Measurements from ENCODE around the gene PEF1. TPM values are rescaled to one million over a fixed set of nuclear protein-coding genes. Genes with fewer than 3 reads are reported as not detected.

Gene PEF1
- total and polyA plus RNA-seq, 2 experiments from 2014 or later: 70.7 to 85.5 TPM

DNA sequence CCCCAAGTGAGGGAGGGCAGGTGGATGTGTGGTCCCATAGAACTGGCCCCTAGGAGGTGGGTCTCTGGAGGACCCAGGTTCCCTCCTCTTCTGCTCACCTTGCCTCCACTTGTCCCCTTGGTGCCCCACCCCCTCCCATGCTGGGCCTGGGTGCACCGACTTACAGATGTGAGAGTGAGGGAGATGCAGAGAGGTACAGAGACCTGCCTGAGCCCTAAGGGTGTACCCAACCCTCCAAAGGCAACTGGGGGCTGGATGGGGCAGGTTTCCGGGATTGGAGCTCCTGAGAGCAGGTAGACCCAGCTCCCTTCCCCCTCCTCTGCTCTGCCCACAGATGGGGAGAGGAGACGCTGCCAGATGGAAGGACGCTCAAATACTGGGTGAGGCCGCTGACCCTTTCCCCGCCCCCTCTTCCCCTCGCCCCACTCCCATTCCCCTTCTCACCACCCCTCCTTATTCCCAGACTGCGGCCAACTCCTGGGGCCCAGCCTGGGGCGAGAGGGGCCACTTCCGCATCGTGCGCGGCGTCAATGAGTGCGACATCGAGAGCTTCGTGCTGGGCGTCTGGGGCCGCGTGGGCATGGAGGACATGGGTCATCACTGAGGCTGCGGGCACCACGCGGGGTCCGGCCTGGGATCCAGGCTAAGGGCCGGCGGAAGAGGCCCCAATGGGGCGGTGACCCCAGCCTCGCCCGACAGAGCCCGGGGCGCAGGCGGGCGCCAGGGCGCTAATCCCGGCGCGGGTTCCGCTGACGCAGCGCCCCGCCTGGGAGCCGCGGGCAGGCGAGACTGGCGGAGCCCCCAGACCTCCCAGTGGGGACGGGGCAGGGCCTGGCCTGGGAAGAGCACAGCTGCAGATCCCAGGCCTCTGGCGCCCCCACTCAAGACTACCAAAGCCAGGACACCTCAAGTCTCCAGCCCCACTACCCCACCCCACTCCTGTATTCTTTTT lies 58.0 kb downstream of the PEF1 start:
- H4K20me1 ChIP-seq (ENCODE audit: insufficient read depth, poor library complexity, severe bottlenecking): no peaks in the 10 kb centered on the region
- 90% methylated on average over 39 of the region's 47 CpGs for WGBS (ENCODE audit: low lambda C conversion rate, missing lambda C conversion rate)
- H3K9me3 ChIP-seq (ENCODE audit: low read depth): no peaks in the 10 kb centered on the region
- TF ChIP-seq EZH2 (IDR thresholded peaks at IDR 0.05; ENCODE audit: borderline replicate concordance) (no peak), EZH2phosphoT487 (IDR thresholded peaks at IDR 0.05; ENCODE audit: low read depth, severe bottlenecking, unreplicated experiment) (no peak)
- TF ChIP-seq, protein P1, sequence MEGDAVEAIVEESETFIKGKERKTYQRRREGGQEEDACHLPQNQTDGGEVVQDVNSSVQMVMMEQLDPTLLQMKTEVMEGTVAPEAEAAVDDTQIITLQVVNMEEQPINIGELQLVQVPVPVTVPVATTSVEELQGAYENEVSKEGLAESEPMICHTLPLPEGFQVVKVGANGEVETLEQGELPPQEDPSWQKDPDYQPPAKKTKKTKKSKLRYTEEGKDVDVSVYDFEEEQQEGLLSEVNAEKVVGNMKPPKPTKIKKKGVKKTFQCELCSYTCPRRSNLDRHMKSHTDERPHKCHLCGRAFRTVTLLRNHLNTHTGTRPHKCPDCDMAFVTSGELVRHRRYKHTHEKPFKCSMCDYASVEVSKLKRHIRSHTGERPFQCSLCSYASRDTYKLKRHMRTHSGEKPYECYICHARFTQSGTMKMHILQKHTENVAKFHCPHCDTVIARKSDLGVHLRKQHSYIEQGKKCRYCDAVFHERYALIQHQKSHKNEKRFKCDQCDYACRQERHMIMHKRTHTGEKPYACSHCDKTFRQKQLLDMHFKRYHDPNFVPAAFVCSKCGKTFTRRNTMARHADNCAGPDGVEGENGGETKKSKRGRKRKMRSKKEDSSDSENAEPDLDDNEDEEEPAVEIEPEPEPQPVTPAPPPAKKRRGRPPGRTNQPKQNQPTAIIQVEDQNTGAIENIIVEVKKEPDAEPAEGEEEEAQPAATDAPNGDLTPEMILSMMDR (IDR thresholded peaks at IDR 0.05; ENCODE audit: poor library complexity): no peak
- DNase-seq (ENCODE audit: low spot score): no peak
- H3K27me3 ChIP-seq: no peaks in the 10 kb centered on the region
- no peak overlapping the region for H3K4me3 ChIP-seq
- H3K27ac ChIP-seq: no peak overlapping the region
- H2AFZ ChIP-seq: no peak overlapping the region
- H3K9me2 ChIP-seq (replicated peaks; ENCODE audit: insufficient read depth): no peaks in the 10 kb centered on the region
- no peak overlapping the region for H3K4me2 ChIP-seq
- no peaks in the 10 kb centered on the region for H3K36me3 ChIP-seq (replicated peaks; ENCODE audit: insufficient read depth, low read depth)
- H3K4me1 ChIP-seq (ENCODE audit: insufficient read depth): peaks cover 35% of the 10 kb centered on the region
- H3K79me2 ChIP-seq: no peaks in the 10 kb centered on the region

DNA sequence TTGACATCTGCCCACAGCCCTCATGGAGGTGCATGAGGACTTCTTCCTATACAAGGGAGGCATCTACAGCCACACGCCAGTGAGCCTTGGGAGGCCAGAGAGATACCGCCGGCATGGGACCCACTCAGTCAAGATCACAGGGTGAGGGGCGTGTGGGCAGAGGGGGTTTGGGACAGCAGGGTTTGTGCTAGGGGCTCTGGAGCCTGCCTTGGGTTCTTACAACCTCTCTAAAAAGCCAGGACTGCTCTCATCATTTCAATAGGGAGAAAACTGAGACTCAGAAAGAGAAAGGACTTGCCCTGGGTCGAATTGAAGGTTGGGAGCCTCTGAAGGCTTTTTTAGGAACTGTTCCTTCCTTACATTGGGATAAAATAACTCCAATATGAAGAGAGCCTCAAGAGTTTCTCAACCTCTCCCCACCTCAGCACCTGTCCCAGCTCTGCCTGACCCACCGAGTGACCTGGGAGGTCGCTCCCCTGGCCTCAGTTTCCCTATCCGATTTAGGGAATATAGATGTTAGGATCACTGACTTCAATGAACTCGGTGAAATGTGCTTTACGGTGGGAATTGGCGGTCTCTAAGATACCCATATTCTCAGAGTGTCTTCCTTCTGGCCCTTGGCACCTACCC lies 58.8 kb downstream of the PEF1 start:
- 89% methylated on average over 11 of the region's 11 CpGs for WGBS (ENCODE audit: low lambda C conversion rate, missing lambda C conversion rate)
- TF ChIP-seq, protein P1 (IDR thresholded peaks at IDR 0.05; ENCODE audit: poor library complexity): no peak
- TF ChIP-seq EZH2phosphoT487 (IDR thresholded peaks at IDR 0.05; ENCODE audit: low read depth, severe bottlenecking, unreplicated experiment) (no peak), EZH2 (IDR thresholded peaks at IDR 0.05; ENCODE audit: borderline replicate concordance) (no peak)
- no peak overlapping the region for H3K27ac ChIP-seq

GRCh38 chr1:31584869-31585735 lies 59.6 kb downstream of the PEF1 start:
- H3K36me3 ChIP-seq (replicated peaks; ENCODE audit: insufficient read depth, low read depth): no peaks in the 10 kb centered on the region
- H3K9me2 ChIP-seq (replicated peaks; ENCODE audit: insufficient read depth): no peaks in the 10 kb centered on the region
- no peaks in the 10 kb centered on the region for H4K20me1 ChIP-seq (ENCODE audit: insufficient read depth, poor library complexity, severe bottlenecking)
- no peaks in the 10 kb centered on the region for H3K9me3 ChIP-seq (ENCODE audit: low read depth)
- H3K4me3 ChIP-seq: no peak overlapping the region
- H3K79me2 ChIP-seq: no peaks in the 10 kb centered on the region
- TF ChIP-seq EZH2phosphoT487 (IDR thresholded peaks at IDR 0.05; ENCODE audit: low read depth, severe bottlenecking, unreplicated experiment) (no peak), EZH2 (IDR thresholded peaks at IDR 0.05; ENCODE audit: borderline replicate concordance) (no peak)
- TF ChIP-seq, protein P1 (IDR thresholded peaks at IDR 0.05; ENCODE audit: poor library complexity): no peak
- 96% methylated on average over 27 of the region's 27 CpGs for WGBS (ENCODE audit: low lambda C conversion rate, missing lambda C conversion rate)
- no peaks in the 10 kb centered on the region for H3K27me3 ChIP-seq
- no peak overlapping the region for H3K27ac ChIP-seq
- H2AFZ ChIP-seq: no peak overlapping the region
- H3K4me1 ChIP-seq (ENCODE audit: insufficient read depth): peaks cover 47% of the 10 kb centered on the region
- DNase-seq (ENCODE audit: low spot score): no peak
- no peak overlapping the region for H3K4me2 ChIP-seq

More for the DNA sequence above, 58.8 kb downstream of the PEF1 start:
- H2AFZ ChIP-seq: no peak overlapping the region
- no peak overlapping the region for H3K4me3 ChIP-seq
- no peaks in the 10 kb centered on the region for H3K36me3 ChIP-seq (replicated peaks; ENCODE audit: insufficient read depth, low read depth)
- H3K9me2 ChIP-seq (replicated peaks; ENCODE audit: insufficient read depth): no peaks in the 10 kb centered on the region
- no peaks in the 10 kb centered on the region for H4K20me1 ChIP-seq (ENCODE audit: insufficient read depth, poor library complexity, severe bottlenecking)
- H3K9me3 ChIP-seq (ENCODE audit: low read depth): no peaks in the 10 kb centered on the region
- H3K4me2 ChIP-seq: no peak overlapping the region
- H3K27me3 ChIP-seq: no peaks in the 10 kb centered on the region
- H3K4me1 ChIP-seq (ENCODE audit: insufficient read depth): peaks cover 39% of the 10 kb centered on the region
- no peaks in the 10 kb centered on the region for H3K79me2 ChIP-seq
- no peak for DNase-seq (ENCODE audit: low spot score)
